Fibroblast of mammary gland (primary cell): ENCODE results near the gene ACSBG1.

Experiments used
- DNase-seq: peaks from one replicate; pipeline ENCODE4 v3.0.0-alpha.2; 2010; ENCODE audit warnings: low read depth
- H3K4me3 ChIP-seq: 2 replicates; pipeline ENCODE4 v1.5.1; 2011; ENCODE audit warnings: low read depth, mild to moderate bottlenecking, low read length, moderate library complexity; ENCODE audit not compliant: control insufficient read depth
- CTCF ChIP-seq: conservative IDR thresholded peaks from 2 replicates; pipeline ENCODE4 v1.5.1; 2011; ENCODE audit warnings: low read depth, low read length, inconsistent platforms; ENCODE audit not compliant: control insufficient read depth, insufficient read depth

The ACSBG1 gene

GRCh38 chr15:78127882-78128281, 106.5 kb downstream of the ACSBG1 start:
- DNase-seq, result no peak
- H3K4me3 ChIP-seq, result no peak overlapping the region
- TF ChIP-seq CTCF, result no peak

GRCh38 chr15:78125267-78125666, 109.1 kb downstream of the ACSBG1 start:
- H3K4me3 ChIP-seq, result no peak overlapping the region
- no peak for TF ChIP-seq CTCF
- no peak for DNase-seq

GRCh38 chr15:78120523-78120922, 113.8 kb downstream of the ACSBG1 start:
- TF ChIP-seq CTCF, result no peak
- no peak overlapping the region for H3K4me3 ChIP-seq
- DNase-seq, result no peak
